Stimulated activated CD4-positive, alpha-beta T cell treated with anti-CD3 and anti-CD28 coated beads, Interleukin-12 subunit alpha, Interleukin-12 subunit beta, amount 100 ng/mL, for 4 hours (primary cell): Measurements from ENCODE around the gene SEC24C.
"Not testable (repeated sequence)": the region's sequence is repeated elsewhere in the genome, so short reads cannot be mapped to it uniquely, and the experiment has no call there.

Experiments used
- DNase-seq: peaks from one replicate; pipeline ENCODE4 v3.0.0-alpha.2; 2020

Gene SEC24C

GRCh38 chr10:73743905-73744663 lies at the start of gene SEC24C:
SEC24C (plus strand) TSS chr10:73744372; CDS start chr10:73746833, 2,461 bp downstream.
- peak; percentile 91 for DNase-seq

GRCh38 chr10:73695302-73695701 lies 48.9 kb upstream of the SEC24C start:
- DNase-seq, result not testable (repeated sequence)

- DNase-seq, result not testable (repeated sequence)
These were observed 46.5 kb upstream of the SEC24C start, which contains the start of gene AGAP5 for GRCh38 chr10:73697675-73698159. AGAP5 (minus strand) TSS chr10:73698109; CDS start chr10:73697755, 354 bp downstream.

GRCh38 chr10:73698819-73699218 lies 45.4 kb upstream of the SEC24C start:
- not testable (repeated sequence) for DNase-seq

GRCh38 chr10:73703924-73704323 lies 40.2 kb upstream of the SEC24C start:
- not testable (repeated sequence) for DNase-seq

GRCh38 chr10:73705506-73706072 lies 38.6 kb upstream of the SEC24C start:
- DNase-seq, result not testable (repeated sequence)

- DNase-seq, result not testable (repeated sequence)
These were observed 37.7 kb upstream of the SEC24C start for GRCh38 chr10:73706488-73706887.

GRCh38 chr10:73707628-73708027 lies 36.5 kb upstream of the SEC24C start:
- DNase-seq, result not testable (repeated sequence)

- not testable (repeated sequence) for DNase-seq
These were observed 36.0 kb upstream of the SEC24C start for GRCh38 chr10:73708122-73708521.

GRCh38 chr10:73711683-73712082 lies 32.5 kb upstream of the SEC24C start:
- DNase-seq, result not testable (repeated sequence)

GRCh38 chr10:73713912-73714311 lies 30.3 kb upstream of the SEC24C start:
- DNase-seq, result not testable (repeated sequence)

- DNase-seq, result not testable (repeated sequence)
These were observed 29.7 kb upstream of the SEC24C start for GRCh38 chr10:73714483-73714882.

GRCh38 chr10:73715179-73716156 lies 28.7 kb upstream of the SEC24C start:
- not testable (repeated sequence) for DNase-seq

GRCh38 chr10:73716251-73716650 lies 27.9 kb upstream of the SEC24C start:
- DNase-seq, result no peak

- DNase-seq, result no peak
These were observed 26.6 kb upstream of the SEC24C start for GRCh38 chr10:73717556-73717955.

- DNase-seq, result not testable (repeated sequence)
These were observed 23.6 kb upstream of the SEC24C start for GRCh38 chr10:73720561-73720960.

GRCh38 chr10:73723516-73723915 lies 20.7 kb upstream of the SEC24C start:
- DNase-seq, result no peak

GRCh38 chr10:73729781-73730152 lies 14.4 kb upstream of the SEC24C start:
- DNase-seq, result peak; percentile 20

GRCh38 chr10:73730153-73730906 lies 13.8 kb upstream of the SEC24C start:
- DNase-seq, result peak; percentile 87

- no peak for DNase-seq
These were observed 12.4 kb upstream of the SEC24C start for GRCh38 chr10:73731588-73732375.

GRCh38 chr10:73732426-73732825 lies 11.7 kb upstream of the SEC24C start:
- no peak for DNase-seq
